Activated CD8-positive, alpha-beta T cell treated with anti-CD3 and anti-CD28 coated beads, Interleukin-2, amount 10 ng/mL, durations not matched to agents 7 days and 5 days (primary cell): ENCODE measurements around the gene KLHL26. TPM values are rescaled to one million over a fixed set of nuclear protein-coding genes. Genes with fewer than 3 reads are reported as not detected.
A peak's percentile ranks its signal among the peaks of the same experiment; 100 is the strongest.

ENCODE experiments used
- ATAC-seq: fragments of 150-1000 bp; cut with Tn5 transposase; one replicate; pipeline ENCODE4 v1.10.0; 2021; ENCODE audit warnings: moderate library complexity
- CTCF ChIA-PET: fragments of 350-600 bp; sonication (Branson Sonifier 250); formaldehyde crosslinking; loops from one replicate; lab custom pipeline; 2021; ENCODE audit warnings: antibody characterized with exemption; lab: Charles Lee
- POLR2A ChIA-PET: fragments of 350-600 bp; sonication (Branson Sonifier 250); formaldehyde crosslinking; loops from one replicate; lab custom pipeline; 2021; ENCODE audit warnings: antibody characterized with exemption; lab: Charles Lee
- DNase-seq: peaks from one replicate; pipeline ENCODE4 v3.0.0-alpha.2; 2020
- H3K27ac Mint-ChIP-seq: one replicate; pipeline ENCODE4 v1.8.0; 2021; ENCODE audit warnings: mild to moderate bottlenecking, mixed read lengths
- H3K27me3 Mint-ChIP-seq: one replicate; pipeline ENCODE4 v1.8.0; 2021; ENCODE audit warnings: low read depth, mixed read lengths
- H3K36me3 Mint-ChIP-seq: one replicate; pipeline ENCODE4 v1.8.0; 2021; ENCODE audit warnings: low read depth, mixed read lengths
- H3K4me1 Mint-ChIP-seq: one replicate; pipeline ENCODE4 v1.8.0; 2021; ENCODE audit warnings: low read depth, mixed read lengths
- H3K4me3 Mint-ChIP-seq: one replicate; pipeline ENCODE4 v1.8.0; 2021; ENCODE audit warnings: mild to moderate bottlenecking, mixed read lengths
- H3K9me3 Mint-ChIP-seq: one replicate; pipeline ENCODE4 v1.8.0; 2022; ENCODE audit warnings: mixed read lengths; ENCODE audit not compliant: insufficient read depth
- total RNA-seq, 2 experiments: library from RNA; stranded (reverse); gene quantifications; one replicate each; pipeline ENCODE4 v1.2.3, GENCODE V29; 2021

Gene KLHL26
- total RNA-seq, 2 experiments from 2014 or later, result 13.2 to 13.4 TPM

DNA sequence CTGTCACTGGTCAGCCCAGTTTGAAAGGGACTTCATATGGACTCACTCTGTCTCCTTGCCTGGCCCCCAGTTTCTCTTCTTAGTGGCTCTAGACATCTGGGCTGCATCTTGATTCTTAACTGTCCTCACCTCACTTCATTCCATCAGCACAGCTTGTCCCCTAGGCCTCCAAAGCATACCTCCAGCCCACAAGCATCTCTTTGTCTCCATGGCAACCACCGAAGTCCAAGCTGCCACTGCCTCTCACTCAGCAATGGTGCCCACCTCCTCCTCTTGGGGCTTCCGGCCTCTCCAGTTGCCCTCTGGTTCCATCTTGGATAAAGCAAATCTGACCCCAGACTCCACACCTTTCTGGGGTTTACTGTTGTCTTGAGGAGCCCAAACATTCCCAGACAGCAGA, 9.9 kb upstream of the KLHL26 start:
- ATAC-seq (no peak), DNase-seq (no peak)
- H3K27me3 Mint-ChIP-seq, result peaks cover 8% of the 10 kb centered on the region
- H3K36me3 Mint-ChIP-seq, result no peaks in the 10 kb centered on the region
- H3K4me3 Mint-ChIP-seq, result no peak overlapping the region
- no peaks in the 10 kb centered on the region for H3K9me3 Mint-ChIP-seq
- peaks cover 2% of the 10 kb centered on the region for H3K4me1 Mint-ChIP-seq
- ChIA-PET CTCF (no interaction called here), POLR2A (no interaction called here)
- no peak overlapping the region for H3K27ac Mint-ChIP-seq

DNA sequence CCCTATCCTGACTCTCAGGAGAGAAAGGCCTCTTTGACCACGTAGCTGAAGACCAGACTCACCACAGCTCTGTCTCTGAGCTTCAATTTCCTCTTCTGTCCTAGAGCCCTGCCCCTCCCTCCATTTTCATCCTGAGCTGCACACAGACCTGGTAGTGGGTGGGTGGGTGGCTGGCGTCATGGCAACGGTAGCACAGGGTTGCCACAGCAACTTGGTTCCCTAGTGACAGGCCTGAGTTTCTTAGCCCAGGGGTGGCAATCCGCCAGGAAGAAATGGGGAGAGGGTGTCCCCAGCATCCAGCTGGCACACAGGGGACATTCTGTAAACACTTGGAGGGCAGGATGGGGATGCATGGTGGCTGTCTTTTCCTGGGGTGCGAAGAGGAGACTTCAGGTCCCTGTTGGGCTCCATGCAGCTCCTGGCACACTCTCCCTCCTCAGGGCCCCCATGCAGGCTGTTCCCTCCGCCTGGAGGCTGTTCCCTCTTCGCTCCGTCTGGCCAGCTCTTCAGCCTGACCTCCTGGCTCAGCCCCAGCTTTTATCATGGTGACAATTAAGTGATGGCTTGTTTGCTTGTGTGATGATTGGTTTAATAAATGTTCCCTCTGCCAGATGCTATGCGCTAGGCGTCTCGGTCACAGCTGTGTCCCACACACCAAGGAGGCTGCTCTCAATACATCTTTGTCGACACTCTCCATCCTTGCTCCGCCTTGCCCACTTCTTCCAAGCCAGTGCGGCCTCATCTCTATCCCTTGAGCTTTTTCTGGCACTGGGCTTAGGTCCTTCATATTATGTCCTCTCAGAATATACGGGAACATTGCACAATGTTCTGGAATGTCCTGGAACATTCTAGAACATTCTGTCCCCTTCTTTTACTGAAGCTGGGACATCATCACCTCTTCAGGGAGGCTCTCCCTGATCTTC, 7.4 kb upstream of the KLHL26 start:
- no peaks in the 10 kb centered on the region for H3K9me3 Mint-ChIP-seq
- peaks cover 11% of the 10 kb centered on the region for H3K27me3 Mint-ChIP-seq
- H3K4me1 Mint-ChIP-seq, result no peaks in the 10 kb centered on the region
- no peaks in the 10 kb centered on the region for H3K36me3 Mint-ChIP-seq
- ChIA-PET POLR2A (no interaction called here), CTCF (interaction anchor here (0.9 kb wide), 1 partner anchor 218 kb away, joined by 3 read pairs; no protein-coding TSS in a partner anchor)
- no peak overlapping the region for H3K27ac Mint-ChIP-seq
- no peak overlapping the region for H3K4me3 Mint-ChIP-seq
- DNase-seq (no peak), ATAC-seq (no peak)

GRCh38 chr19:18633321-18633720, 3.5 kb upstream of the KLHL26 start:
- H3K36me3 Mint-ChIP-seq, result no peaks in the 10 kb centered on the region
- DNase-seq (no peak), ATAC-seq (no peak)
- H3K27me3 Mint-ChIP-seq, result peaks cover 12% of the 10 kb centered on the region
- ChIA-PET POLR2A (no interaction called here), CTCF (interaction anchor here (0.7 kb wide), 1 partner anchor 172 kb away, joined by 3 read pairs; no protein-coding TSS in a partner anchor)
- peaks cover 21% of the 10 kb centered on the region for H3K4me1 Mint-ChIP-seq
- H3K4me3 Mint-ChIP-seq, result no peak overlapping the region
- no peak overlapping the region for H3K27ac Mint-ChIP-seq
- no peaks in the 10 kb centered on the region for H3K9me3 Mint-ChIP-seq

GRCh38 chr19:18634612-18635297, 2.1 kb upstream of the KLHL26 start:
- ATAC-seq (no peak), DNase-seq (no peak)
- Mint-ChIP-seq H3K27ac (no peak overlapping the region), H3K27me3 (peaks cover 9% of the 10 kb centered on the region), H3K36me3 (no peaks in the 10 kb centered on the region), H3K4me3 (no peak overlapping the region), H3K4me1 (peaks cover 22% of the 10 kb centered on the region), H3K9me3 (no peaks in the 10 kb centered on the region)
- ChIA-PET POLR2A (interaction anchor here (0.7 kb wide), 1 partner anchor 196 kb away, joined by 3 read pairs; no protein-coding TSS in a partner anchor), CTCF (interaction anchor here (0.8 to 1.0 kb wide), 2 partner anchors 112 to 194 kb away, joined by 3 to 4 read pairs; no protein-coding TSS in a partner anchor)

DNA sequence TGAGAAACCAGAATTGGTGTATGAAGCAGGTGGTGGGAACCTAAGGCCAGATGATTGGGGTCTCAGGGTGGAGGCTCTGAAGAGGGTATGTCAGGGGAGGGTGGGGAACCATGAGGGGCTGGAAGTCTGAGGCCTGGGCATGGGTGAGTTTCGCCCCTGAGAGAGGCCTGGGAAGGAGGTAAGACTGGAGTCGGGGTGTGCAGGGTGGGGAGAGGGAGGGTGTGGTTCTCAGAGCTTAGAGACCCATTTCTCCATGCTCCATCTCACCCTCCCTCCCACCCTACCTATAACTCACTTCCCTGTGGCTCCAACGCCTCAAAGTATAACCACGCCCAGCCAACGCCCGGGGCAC, 1.0 kb upstream of the KLHL26 start:
- Mint-ChIP-seq H3K4me1 (peaks cover 22% of the 10 kb centered on the region), H3K27ac (peak overlapping the region; percentile 87)
- POLR2A ChIA-PET, result interaction anchor here (0.7 kb wide), 1 partner anchor 41 kb away, joined by 3 read pairs; no protein-coding TSS in a partner anchor

DNA sequence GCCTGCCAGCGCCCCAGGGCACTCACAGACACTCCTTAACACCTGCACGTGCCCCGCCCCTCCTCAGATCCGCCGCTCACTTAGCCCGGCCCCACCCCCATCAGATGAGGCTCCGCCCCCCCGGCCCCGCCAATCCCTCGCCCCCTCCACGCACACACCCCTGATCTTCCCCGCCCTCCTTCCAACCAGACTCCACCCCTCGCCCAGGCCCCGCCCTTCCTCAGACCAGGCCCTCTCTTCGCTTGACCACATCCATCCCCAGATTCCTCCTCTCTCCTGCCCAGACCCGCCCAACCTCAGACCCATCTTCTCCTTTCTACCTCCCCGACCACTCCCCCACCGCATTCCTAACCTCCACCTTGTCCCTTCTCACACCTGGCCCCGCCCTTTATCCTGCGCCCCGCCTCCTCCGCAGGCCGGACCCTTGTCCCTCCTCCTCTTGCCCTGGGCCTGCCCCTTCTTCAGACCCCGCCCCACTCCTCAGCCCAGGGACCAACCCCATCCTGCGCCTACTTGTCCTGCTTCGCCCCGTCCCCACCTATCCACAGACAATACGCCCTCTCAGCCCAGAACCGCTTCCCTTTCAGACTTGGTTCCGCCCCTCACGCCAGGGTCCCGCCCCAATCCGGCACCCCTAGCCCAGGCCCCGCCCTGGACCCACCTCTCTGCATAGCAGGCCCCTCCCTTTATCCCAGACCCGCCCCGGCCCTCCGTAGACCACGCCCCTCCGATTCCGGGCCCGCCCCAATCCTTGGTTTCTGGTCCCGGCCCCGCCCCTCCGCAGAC, 452 bp upstream of the KLHL26 start:
- H3K4me3 Mint-ChIP-seq, result peak overlapping the region; percentile 85
- peaks cover 22% of the 10 kb centered on the region for H3K4me1 Mint-ChIP-seq
- H3K36me3 Mint-ChIP-seq, result no peaks in the 10 kb centered on the region
- H3K27me3 Mint-ChIP-seq, result peaks cover 9% of the 10 kb centered on the region
- DNase-seq (peak; percentile 99), ATAC-seq (peak; percentile 95)
- ChIA-PET CTCF (no interaction called here), POLR2A (no interaction called here)
- H3K27ac Mint-ChIP-seq, result peak overlapping the region; percentile 87
- H3K9me3 Mint-ChIP-seq, result no peaks in the 10 kb centered on the region

More for the DNA sequence above, 1.0 kb upstream of the KLHL26 start:
- Mint-ChIP-seq H3K9me3 (no peaks in the 10 kb centered on the region), H3K4me3 (peak overlapping the region; percentile 85), H3K36me3 (no peaks in the 10 kb centered on the region), H3K27me3 (peaks cover 9% of the 10 kb centered on the region)
- ATAC-seq, result no peak
- DNase-seq, result no peak
- CTCF ChIA-PET, result interaction anchor here (0.8 kb wide), 1 partner anchor 113 kb away, joined by 3 read pairs; no protein-coding TSS in a partner anchor

GRCh38 chr19:18637673-18638630, 1.1 kb downstream of the KLHL26 start:
- no peaks in the 10 kb centered on the region for H3K36me3 Mint-ChIP-seq
- DNase-seq, result peak; percentile 23
- H3K9me3 Mint-ChIP-seq, result no peaks in the 10 kb centered on the region
- H3K27me3 Mint-ChIP-seq, result peaks cover 9% of the 10 kb centered on the region
- ChIA-PET CTCF (no interaction called here), POLR2A (no interaction called here)
- H3K4me3 Mint-ChIP-seq, result peak overlapping the region; percentile 85
- H3K27ac Mint-ChIP-seq, result peak overlapping the region; percentile 80
- no peak for ATAC-seq
- H3K4me1 Mint-ChIP-seq, result peaks cover 22% of the 10 kb centered on the region

DNA sequence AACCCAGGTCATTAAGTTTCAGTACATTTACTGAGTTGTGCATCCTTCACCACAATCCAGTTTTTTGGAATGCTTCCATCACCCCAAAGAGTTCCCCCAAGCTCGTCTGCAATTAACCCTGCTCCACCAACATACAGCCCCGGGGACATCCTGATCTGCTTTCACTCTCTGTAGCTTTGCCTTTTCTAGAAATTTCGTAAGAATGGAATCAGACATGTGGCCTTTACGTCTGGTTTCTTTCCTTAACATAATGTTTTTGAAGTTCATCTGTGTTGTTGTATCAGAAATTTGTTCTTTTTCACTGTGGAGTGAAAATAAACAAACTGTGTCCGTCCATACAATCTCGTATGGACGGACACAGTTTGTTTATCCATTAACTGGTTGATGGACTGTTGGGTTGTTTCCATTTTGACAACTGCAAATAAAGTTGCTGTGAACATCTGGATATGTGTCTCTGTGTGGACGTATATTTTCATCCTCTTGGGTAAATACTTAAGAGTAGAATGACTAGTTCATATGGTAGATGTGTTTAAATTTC, 2.9 kb downstream of the KLHL26 start:
- Mint-ChIP-seq H3K27me3 (peaks cover 2% of the 10 kb centered on the region), H3K4me3 (no peak overlapping the region), H3K9me3 (no peaks in the 10 kb centered on the region), H3K36me3 (no peaks in the 10 kb centered on the region), H3K27ac (no peak overlapping the region), H3K4me1 (peaks cover 26% of the 10 kb centered on the region)
- DNase-seq (no peak), ATAC-seq (no peak)
- ChIA-PET CTCF (interaction anchor here (1.2 kb wide), 1 partner anchor 36 kb away, joined by 3 read pairs; no protein-coding TSS in a partner anchor), POLR2A (no interaction called here)

DNA sequence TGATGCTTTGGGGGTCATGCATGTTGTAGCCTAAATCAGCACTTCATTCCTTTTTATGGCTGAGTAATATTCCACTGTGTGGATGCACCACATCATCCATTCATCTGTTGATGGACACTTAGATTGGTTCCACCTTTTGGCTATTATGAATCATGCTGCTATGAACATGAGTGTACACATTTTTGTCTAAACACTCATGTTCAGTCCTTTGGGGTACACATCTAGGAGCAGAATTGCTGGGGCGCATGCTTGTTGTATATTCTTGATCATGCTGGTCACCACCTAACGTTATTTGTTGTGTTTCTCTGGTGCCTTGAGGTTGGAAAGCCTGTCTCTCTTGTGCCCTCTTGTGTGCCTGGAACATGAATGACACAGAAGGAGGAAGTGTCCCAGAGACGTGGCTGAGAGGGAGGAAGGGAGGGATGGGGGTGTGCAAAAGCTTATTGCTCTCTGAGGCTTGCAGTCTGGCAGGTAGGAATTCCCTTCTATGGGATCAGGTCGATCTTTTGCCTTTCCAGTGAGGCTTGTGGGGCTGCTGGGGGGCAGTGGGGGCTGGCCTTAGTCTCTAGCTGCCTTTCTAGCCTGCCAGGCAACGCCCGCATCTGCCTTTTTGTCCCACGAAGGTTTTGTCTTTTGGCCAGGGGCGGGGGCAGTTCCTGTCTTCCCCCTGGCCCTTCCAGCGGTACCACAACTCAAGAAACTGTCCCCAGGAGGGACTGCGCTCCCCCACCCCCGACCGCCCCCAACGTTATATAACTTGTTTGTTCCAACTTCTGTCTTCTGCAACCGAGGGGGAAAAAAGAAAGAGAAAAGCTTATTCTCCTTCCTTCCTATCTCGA, 7.6 kb downstream of the KLHL26 start:
- no peak overlapping the region for H3K27ac Mint-ChIP-seq
- no peaks in the 10 kb centered on the region for H3K36me3 Mint-ChIP-seq

More for the DNA sequence above, 7.6 kb downstream of the KLHL26 start:
- DNase-seq (no peak), ATAC-seq (no peak)
- Mint-ChIP-seq H3K27me3 (no peaks in the 10 kb centered on the region), H3K9me3 (no peaks in the 10 kb centered on the region), H3K4me3 (no peak overlapping the region), H3K4me1 (peaks cover 15% of the 10 kb centered on the region)
- ChIA-PET CTCF (interaction anchor here (1.0 kb wide), 1 partner anchor 173 kb away, joined by 3 read pairs; no protein-coding TSS in a partner anchor), POLR2A (no interaction called here)
